ENCODE measurements around the gene PVALB.

The PVALB gene

DNA sequence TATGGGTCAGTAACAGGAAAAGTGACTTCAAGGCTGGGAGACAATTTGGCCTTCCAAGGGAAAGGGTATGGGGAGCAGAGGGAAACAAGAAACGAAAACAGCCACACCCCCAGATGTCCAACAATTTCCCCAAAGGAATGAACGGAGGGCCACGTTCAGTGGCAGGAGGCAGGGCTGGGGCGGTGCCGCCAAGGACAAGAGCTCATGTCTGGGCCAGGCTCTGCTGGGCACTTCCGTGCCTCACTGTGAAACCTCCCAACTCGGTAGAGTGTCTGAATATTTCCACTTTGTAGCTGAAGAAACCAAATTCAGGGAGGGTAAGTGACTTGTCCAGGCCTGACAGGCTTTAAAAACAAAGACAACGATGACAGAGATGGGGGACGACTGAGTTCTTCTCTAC lies 52.8 kb downstream of the PVALB start:
- H3K4me3 ChIP-seq (replicated peaks; ENCODE audit: insufficient read depth, low read length): no peak overlapping the region
- no peak for DNase-seq (ENCODE audit: low read depth in 1 of 2, low spot score in 1 of 2)
- no peak overlapping the region for H3K27ac ChIP-seq (replicated peaks)
- TF ChIP-seq POLR2AphosphoS5 (IDR thresholded peaks at IDR 0.05; ENCODE audit: low read depth) (no peak), SPI1 (IDR thresholded peaks at IDR 0.05; ENCODE audit: borderline replicate concordance, low read depth) (no peak), GABPA (IDR thresholded peaks at IDR 0.05; ENCODE audit: low read depth) (no peak)
- TF ChIP-seq, protein P1, sequence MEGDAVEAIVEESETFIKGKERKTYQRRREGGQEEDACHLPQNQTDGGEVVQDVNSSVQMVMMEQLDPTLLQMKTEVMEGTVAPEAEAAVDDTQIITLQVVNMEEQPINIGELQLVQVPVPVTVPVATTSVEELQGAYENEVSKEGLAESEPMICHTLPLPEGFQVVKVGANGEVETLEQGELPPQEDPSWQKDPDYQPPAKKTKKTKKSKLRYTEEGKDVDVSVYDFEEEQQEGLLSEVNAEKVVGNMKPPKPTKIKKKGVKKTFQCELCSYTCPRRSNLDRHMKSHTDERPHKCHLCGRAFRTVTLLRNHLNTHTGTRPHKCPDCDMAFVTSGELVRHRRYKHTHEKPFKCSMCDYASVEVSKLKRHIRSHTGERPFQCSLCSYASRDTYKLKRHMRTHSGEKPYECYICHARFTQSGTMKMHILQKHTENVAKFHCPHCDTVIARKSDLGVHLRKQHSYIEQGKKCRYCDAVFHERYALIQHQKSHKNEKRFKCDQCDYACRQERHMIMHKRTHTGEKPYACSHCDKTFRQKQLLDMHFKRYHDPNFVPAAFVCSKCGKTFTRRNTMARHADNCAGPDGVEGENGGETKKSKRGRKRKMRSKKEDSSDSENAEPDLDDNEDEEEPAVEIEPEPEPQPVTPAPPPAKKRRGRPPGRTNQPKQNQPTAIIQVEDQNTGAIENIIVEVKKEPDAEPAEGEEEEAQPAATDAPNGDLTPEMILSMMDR (IDR thresholded peaks at IDR 0.05; ENCODE audit: insufficient read depth, low read length): no peak
- TF ChIP-seq, protein P2, sequence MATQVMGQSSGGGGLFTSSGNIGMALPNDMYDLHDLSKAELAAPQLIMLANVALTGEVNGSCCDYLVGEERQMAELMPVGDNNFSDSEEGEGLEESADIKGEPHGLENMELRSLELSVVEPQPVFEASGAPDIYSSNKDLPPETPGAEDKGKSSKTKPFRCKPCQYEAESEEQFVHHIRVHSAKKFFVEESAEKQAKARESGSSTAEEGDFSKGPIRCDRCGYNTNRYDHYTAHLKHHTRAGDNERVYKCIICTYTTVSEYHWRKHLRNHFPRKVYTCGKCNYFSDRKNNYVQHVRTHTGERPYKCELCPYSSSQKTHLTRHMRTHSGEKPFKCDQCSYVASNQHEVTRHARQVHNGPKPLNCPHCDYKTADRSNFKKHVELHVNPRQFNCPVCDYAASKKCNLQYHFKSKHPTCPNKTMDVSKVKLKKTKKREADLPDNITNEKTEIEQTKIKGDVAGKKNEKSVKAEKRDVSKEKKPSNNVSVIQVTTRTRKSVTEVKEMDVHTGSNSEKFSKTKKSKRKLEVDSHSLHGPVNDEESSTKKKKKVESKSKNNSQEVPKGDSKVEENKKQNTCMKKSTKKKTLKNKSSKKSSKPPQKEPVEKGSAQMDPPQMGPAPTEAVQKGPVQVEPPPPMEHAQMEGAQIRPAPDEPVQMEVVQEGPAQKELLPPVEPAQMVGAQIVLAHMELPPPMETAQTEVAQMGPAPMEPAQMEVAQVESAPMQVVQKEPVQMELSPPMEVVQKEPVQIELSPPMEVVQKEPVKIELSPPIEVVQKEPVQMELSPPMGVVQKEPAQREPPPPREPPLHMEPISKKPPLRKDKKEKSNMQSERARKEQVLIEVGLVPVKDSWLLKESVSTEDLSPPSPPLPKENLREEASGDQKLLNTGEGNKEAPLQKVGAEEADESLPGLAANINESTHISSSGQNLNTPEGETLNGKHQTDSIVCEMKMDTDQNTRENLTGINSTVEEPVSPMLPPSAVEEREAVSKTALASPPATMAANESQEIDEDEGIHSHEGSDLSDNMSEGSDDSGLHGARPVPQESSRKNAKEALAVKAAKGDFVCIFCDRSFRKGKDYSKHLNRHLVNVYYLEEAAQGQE (IDR thresholded peaks at IDR 0.05; ENCODE audit: insufficient replicate concordance, low read depth): no peak
- H3K27me3 ChIP-seq (ENCODE audit: insufficient read depth, poor library complexity, severe bottlenecking): no peaks in the 10 kb centered on the region

DNA sequence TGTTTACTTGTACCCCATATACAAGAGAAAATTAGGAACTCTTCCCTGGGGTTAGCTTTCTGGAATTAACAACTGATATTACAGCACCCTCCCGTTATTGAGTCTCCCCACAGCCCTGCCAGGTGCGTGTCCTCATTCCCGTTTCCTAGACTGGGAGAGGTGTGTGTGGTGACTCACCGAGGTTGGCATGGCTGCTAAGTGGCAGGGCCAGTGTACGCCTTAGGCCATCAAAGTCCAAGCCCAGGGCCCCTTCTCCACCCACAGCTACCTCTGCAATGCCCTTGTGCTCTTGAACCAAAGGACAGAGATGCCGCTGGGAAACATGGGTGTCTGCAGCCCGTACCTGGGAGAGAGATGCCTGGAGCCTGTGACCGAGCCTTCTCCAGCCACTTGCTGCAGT lies 53.3 kb downstream of the PVALB start:
- Histone ChIP-seq H3K4me3 (replicated peaks; ENCODE audit: insufficient read depth, low read length) (no peak overlapping the region), H3K27me3 (ENCODE audit: insufficient read depth, poor library complexity, severe bottlenecking) (no peaks in the 10 kb centered on the region), H3K27ac (replicated peaks) (no peak overlapping the region)
- DNase-seq (ENCODE audit: low read depth in 1 of 2, low spot score in 1 of 2): no peak
- TF ChIP-seq GABPA (IDR thresholded peaks at IDR 0.05; ENCODE audit: low read depth): no peak
- TF ChIP-seq, protein P2 (IDR thresholded peaks at IDR 0.05; ENCODE audit: insufficient replicate concordance, low read depth): no peak
- no peak for TF ChIP-seq SPI1 (IDR thresholded peaks at IDR 0.05; ENCODE audit: borderline replicate concordance, low read depth)
- TF ChIP-seq POLR2AphosphoS5 (IDR thresholded peaks at IDR 0.05; ENCODE audit: low read depth): no peak
- TF ChIP-seq, protein P1 (IDR thresholded peaks at IDR 0.05; ENCODE audit: insufficient read depth, low read length): no peak

DNA sequence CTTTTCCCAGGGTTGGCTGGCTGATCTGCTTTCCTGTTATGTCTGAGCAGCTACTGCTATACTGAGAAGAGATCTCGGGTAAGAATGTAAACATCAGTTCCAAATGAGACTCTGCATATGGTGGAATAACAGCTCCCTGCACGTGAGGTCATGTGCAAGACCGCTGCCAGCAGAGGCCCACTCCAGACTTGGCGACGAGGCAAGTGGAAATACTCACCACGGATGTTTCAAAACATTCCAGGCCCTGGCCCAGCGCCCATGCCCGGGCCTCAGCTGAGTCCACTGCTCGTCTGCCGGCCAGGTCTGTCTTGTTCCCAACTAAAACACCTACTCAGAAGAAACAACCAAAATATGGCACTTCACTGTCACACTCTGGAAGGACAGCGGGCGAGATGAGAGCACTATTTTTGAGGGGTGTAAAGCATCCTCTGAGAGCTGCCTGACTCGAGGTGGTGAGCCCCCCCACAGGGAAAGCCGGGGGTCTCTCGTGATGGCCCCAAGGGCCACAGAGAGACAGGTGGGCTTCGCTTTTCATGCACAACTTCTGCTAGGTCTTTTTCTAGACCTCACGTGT lies 54.1 kb downstream of the PVALB start:
- Histone ChIP-seq H3K27ac (replicated peaks) (no peak overlapping the region), H3K4me3 (replicated peaks; ENCODE audit: insufficient read depth, low read length) (no peak overlapping the region), H3K27me3 (ENCODE audit: insufficient read depth, poor library complexity, severe bottlenecking) (no peaks in the 10 kb centered on the region)
- DNase-seq (ENCODE audit: low read depth in 1 of 2, low spot score in 1 of 2): no peak
- no peak for TF ChIP-seq POLR2AphosphoS5 (IDR thresholded peaks at IDR 0.05; ENCODE audit: low read depth)
- TF ChIP-seq, protein P1 (IDR thresholded peaks at IDR 0.05; ENCODE audit: insufficient read depth, low read length): no peak
- TF ChIP-seq, protein P2 (IDR thresholded peaks at IDR 0.05; ENCODE audit: insufficient replicate concordance, low read depth): no peak
- no peak for TF ChIP-seq SPI1 (IDR thresholded peaks at IDR 0.05; ENCODE audit: borderline replicate concordance, low read depth)
- no peak for TF ChIP-seq GABPA (IDR thresholded peaks at IDR 0.05; ENCODE audit: low read depth)

All from HL-60 (cell line).